NOMO-1 treated with DMSO at 0.1 percent for 48 hours (cell line): ENCODE measurements around the gene DGKD.

Experiments
- DNase-seq: peaks from one replicate; lab custom pipeline; 2025; ENCODE audit not compliant: unreplicated experiment; lab: John Stamatoyannopoulos, UW

Gene DGKD

DNA sequence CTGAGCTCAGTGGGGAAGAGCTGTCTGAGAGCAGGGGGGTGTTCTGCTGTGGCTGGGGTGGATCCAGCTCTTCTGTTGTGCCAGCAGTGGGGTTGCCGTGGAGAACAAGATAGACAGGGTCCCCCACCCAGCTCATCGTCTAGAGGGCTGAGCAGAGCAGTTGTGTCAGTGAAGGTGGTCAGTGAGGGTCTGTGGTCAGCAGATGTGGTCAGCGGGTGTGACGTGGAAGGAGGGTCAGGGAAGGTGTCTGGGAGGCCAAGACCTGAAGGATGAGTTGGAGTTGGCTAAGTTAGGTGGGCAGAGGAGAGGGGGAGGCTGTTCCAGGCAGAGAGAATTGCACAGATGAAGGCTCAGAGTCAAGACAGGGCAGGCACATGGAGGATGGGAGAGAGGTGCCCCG lies 103.1 kb downstream of the DGKD start:
- no peak for DNase-seq

DNA sequence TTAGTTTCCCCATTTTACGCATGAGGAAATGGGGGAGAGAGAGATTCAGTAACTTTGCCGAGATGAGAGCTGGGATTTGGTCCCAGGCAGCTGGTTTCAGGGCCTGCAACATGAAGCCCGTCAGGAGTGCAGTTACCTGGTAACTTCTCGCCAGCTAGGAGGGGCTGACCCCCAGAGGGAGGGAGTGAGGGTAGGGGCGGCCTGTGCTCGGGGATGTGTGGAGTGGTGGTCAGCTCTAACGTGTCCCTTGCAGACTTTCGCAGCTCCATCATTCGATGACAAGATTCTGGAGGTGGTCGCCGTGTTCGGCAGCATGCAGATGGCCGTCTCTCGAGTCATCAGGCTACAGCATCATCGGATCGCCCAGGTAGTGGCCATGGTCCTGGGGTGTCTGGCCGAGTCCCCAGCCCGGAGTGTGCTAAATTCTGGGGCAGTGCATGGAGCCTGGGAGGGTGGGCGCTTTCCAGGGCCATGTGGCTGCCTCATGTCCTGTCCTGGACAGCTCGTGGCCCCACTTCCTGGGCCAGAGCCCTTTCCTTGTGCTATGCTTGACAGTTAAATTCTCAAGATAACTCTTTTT lies 103.8 kb downstream of the DGKD start:
- no peak for DNase-seq

DNA sequence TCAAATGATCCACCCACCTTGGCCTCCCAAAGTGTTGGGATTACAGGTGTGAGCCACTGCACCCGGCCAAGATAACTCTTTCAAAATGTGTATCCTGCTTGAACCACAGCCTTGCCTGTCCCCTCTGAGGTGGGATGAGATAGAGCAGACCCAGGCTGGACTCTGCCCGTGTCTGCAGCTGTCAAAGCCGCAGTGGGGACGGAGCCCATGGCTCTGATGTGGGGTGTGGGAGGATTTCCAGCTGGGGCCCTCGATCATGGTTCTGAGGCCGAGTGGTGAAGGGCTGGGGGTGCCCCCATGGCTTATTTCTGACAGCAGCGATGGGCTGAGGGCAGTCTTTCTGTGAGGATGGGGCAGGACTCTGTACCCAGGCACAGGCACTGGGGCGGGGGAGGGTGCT lies 104.5 kb downstream of the DGKD start:
- no peak for DNase-seq

DNA sequence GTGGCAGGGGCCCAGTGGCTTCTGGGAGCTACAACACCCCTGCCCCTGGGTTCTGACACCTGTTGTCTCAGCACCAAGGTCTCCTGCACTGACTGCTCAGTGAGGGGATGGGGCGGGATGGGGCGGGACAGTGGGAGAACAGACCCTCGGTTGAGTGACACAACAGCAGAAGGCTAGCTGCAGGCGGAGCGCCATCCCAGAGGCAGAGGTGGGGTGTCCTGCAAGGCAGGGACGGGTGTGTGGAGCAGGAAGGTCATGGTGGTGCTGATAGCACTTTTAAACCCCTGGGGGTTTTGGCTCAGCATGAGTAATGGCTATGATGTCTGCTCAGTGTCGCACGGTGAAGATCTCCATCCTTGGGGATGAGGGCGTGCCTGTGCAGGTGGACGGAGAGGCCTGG lies 105.1 kb downstream of the DGKD start:
- DNase-seq: no peak

DNA sequence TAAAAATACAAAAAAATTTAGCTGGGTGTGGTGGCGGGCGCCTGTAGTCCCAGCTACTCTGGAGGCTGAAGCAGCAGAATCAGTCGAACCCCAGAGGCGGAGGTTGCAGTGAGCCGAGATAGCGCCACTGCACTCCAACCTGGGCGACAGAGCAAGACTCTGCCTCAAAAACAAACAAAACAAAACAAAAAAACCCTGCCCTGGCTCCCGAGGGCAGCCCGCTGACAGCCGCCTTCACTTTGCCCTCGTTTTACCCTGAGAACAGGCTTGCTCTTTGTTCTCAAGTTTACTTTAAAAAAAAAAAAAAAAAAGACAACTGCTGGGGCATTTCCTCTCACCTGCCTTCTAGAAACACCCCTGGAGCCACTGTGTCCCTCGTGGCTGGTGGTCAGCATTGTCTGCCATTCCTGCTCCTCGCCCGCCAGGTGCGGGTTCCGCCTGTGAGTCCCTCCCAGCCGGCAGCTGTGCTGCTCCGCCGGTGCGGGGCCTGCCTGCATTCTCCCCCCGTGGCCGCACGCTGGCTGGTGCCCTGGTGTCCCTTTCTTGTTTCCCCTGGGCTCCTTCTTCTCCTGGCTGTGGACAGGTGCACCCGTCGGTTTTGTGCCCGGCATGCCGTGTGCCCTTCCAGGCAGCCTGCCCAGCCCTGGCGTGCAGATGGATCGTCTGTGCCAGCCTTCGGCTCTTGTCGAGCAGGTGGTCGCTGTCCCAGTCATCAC lies 106.6 kb downstream of the DGKD start:
- no peak for DNase-seq

DNA sequence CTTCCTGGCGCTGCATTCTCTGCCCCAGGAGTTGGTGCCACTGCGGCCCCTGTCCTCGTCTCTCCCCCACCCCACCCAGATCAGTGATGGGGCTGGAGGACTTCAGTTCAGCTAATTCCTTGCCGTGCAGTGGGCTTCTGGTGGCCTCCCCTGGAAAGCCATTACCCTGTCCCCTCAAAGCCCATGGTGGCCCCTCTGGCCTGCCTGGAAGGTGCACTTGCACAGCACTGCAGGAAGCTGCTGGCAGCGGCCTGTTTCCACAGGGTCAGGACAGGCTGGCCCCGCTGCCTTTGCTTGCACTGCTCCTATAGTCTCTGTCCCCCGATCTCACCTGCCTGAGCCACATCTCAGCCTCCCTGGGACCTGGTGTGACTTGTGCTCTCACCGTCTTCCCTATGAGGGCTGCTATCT lies 107.2 kb downstream of the DGKD start:
- DNase-seq: no peak

DNA sequence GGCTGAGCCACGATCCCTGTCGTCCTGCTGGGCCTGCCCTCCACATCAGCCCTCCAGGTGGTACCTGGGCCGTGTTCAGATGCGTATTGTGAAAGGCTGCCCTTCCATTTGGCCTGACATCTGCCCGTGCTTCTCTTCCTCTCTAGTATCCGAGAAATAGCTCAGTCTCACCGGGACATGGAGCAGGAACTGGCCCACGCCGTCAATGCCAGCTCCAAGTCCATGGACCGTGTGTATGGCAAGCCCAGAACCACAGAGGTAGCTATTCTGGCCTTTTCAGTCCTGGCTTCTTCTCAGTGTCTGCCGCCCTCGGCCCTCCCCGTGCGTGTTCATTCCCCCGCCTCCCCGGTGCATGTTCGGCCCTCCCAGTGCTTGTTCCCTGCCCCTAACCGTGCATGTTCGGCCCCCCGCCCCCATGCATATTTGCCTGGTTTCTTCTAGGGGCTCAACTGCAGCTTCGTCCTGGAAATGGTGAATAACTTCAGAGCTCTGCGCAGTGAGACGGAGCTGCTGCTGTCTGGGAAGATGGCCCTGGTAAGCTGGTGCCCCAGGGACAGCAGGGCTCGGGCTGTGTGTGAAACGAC lies 108.0 kb downstream of the DGKD start:
- DNase-seq: no peak

DNA sequence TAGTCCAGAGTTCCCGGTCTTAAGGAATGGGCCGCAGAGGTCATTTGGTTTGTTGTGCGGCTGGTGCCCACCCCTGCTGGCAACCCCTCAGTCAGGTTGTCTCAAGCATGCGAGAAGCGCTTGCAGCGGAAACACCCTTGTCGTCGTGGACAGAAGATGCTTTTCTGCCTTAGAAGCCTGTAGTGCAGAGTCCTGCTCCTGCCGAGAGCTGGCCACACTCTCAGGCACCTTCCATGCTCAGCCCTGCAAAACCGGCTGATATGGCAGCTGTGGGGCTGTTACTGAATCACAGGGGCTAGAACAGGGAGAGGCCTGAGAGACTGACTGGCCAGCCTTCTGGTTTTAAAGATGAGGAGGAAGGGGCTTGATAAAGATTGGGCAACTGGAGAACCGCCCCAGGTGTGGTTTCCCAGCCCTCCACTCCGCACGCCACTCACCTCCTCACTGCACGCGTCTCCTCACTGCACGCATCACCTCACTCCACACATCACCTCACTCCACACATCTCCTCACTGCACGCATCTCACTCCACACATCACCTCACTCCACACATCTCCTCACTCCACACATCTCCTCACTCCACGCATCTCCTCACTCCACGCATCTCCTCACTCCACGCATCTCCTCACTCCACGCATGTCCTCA lies 108.7 kb downstream of the DGKD start:
- DNase-seq: no peak

DNA sequence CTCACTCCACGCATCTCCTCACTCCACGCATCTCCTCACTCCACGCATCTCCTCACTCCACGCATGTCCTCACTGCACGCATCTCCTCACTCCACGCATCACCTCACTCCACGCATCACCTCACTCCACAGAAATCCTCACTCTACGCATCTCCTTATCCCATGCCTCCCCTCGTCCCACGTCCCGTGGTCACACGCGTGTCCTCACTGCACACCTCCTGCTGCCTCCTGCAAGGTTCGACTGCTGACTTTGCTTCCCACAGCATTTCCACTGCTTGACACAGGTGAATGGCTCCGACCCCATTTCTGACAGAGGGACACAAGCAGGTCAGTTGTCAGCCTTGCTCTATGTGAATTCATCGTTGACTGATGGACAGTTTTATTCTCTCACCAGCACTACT lies 109.3 kb downstream of the DGKD start:
- no peak for DNase-seq

DNA sequence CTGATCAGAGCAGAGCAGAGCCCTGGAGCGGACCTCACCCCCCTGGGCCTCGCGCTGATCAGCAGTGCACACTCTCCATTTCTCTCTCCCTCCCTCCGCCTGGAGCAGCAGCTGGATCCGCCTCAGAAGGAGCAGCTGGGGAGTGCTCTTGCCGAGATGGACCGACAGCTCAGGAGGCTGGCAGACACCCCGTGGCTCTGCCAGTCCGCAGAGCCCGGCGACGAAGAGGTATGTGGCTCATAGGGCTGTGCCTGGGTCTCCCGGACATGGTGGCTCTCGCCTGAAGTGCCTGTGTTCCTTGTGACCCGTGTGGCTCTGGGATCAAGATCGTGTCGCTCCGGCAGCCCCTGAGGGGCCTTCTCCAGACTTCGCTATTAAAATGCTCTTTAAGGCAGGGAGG lies 109.8 kb downstream of the DGKD start:
- no peak for DNase-seq

DNA sequence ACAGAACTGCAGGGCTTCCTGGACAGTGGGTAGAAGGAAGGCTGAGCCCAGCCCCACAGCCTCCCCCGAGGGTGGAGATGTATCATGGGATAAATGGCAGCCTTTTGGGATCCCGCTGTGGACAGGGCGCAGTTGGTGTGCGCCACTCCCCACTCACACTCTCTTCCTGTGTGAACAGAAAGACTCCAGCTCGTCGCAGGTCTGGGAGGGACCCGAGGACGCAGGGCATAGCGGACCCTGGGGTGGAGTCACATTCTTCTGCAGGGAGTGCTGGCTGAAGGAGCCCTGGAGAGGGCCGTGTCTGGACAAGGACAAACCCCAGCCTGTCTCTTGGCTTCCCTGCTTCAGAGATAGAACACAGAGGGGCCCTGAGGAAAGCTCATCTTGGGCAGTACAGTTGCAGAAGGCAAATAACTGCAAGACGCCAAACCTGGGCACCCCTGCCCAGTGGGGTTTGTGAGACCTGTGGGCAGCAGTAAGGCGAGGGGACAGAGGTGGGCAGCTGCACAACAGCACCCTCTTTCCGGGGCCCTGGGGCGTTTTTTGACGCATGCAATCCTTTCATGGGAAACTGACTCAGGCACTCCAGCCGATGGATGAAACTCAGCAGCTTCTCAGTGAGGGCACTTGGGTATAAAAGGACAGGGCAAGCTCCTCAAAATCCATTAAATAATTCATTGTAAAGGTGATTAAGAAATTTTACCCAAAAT lies 110.4 kb downstream of the DGKD start:
- DNase-seq: no peak

DNA sequence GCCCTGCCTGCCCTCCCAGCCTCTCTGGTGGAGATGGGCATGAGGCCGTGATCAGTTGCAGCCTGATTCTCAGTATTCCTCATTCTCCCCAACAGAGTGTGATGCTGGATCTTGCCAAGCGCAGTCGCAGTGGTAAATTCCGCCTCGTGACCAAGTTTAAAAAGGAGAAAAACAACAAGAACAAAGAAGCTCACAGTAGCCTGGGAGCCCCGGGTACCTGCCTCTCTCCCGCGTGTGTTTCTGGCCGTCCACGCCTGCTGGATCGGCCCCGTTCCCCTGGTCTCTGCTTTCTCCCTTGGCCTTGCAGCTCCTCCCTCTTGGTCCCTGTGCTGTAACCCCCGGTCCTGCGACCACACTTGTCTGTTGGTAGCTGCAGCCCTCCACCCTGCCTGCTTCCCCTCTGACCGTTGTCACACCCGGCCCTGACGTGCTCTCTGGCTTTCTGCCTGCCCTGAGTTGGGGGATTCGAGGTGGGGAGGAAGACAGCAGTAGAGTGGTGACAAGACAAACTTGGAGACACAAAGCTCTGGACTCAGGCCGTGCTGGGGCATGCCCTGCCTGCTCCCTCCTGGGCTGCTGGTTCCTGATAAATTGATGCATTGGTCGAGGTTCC lies 112.8 kb downstream of the DGKD start:
- no peak for DNase-seq

DNA sequence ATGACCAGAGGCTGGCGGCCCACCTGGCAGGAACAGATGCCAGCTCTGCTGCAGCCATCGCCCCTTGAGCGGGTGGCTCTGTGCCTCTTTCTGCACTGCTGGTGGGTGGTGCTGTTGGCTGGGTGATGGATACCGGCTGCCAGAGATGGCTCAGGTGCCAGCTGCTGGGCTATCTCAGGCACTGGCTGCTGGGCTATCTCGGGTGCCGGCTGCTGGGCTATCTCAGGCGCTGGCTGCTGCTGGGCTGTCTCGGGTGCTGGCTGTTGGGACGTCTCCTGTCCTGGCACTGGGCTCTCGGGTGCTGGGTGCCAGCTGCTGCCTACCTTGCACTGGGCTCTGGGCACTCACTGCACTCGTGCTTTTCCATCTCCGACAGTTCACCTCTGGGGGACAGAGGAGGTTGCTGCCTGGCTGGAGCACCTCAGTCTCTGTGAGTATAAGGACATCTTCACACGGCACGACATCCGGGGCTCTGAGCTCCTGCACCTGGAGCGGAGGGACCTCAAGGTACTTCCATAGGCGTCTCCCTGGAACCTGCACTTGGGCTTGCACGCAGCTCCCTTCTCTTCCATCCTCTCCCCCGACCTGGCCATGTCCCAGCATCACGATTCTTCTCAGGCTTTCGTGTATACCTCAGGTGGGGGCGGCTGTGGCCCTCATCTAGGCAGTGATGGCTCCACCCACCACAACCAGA lies 113.9 kb downstream of the DGKD start:
- no peak for DNase-seq

DNA sequence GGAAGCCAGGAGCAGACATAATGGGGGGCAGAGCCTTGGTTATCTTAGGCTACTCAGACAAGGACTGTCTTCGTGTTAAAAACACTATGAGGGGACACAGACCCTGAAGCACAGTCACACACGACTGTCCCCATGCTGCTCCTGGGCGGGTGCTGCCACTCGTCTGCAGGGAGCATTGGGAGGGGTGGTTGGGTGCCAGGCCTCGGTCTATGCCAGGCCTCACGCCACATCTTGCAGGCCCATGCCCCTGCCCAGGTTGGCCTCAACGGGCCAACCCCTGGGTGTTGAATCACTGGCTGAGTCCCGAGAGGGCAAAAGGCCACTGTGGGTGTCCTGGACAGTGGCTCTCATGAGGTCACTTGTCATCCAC lies 114.4 kb downstream of the DGKD start:
- no peak for DNase-seq

DNA sequence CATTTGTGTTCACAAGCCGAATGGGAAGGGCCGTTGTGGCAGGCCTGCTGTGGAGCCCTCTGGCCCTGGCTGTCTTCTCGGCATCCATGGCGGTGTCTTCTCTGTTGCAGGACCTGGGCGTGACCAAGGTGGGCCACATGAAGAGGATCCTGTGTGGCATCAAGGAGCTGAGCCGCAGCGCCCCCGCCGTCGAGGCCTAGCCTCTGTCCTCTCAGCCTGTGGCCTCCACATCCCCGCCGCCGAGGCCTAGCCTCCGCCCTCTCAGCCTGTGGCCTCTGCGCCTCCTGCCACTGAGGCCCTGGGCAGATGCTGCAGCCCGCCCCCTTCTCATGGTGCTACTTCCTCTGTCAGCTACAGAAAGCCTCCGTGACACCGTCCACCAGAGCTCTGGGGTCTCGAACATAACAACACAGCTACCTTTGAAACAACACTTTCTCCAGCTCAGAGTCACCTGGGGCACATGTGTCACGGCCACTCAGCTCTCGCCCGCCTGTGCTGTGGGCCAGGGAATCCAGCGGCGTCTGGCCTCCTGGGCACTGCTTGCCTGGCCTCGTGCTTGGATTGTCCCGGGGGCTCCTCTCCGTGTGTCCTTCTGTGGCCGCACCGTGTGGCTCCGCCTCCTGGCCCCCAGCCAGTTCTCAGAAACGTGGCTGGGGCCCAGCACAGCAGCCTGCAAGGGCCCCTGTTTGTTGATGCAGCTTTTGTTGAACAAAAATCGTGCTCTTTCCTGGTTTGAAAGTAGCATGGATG lies 115.1 kb downstream of the DGKD start:
- no peak for DNase-seq

DNA sequence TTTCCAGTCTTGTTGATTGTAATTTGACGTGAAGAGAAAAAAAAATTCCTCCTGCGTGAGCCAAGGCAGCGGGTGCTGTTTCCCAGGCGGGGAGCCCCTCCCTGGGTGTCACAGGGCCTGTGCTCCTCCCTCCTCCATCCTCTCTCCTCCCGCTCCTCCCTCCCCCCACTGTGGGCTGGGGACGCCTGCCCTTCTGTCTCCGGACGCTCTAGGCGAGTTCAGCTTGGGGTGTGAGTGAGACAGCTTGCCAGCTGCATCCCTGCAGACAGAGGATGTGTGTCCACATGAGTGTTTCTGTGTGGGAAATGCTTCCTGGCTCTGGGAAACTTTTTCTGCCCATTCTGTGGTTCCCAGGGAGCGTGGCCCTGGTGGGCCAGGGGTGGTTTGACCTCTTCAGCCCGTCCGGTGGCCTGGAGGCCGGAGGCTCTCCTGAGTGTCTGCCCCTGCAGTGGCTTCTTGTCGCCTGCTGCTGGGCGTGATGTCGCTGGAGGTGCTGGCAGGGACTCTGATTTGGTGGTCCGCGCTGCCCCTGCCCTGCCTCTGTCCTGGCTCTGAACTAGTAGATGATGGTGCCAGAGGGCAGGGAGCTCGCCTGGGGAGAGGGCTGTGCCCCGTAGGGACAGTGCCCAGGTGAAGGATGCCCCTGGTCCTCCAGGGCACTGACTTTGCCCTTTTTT lies 115.9 kb downstream of the DGKD start:
- no peak for DNase-seq

DNA sequence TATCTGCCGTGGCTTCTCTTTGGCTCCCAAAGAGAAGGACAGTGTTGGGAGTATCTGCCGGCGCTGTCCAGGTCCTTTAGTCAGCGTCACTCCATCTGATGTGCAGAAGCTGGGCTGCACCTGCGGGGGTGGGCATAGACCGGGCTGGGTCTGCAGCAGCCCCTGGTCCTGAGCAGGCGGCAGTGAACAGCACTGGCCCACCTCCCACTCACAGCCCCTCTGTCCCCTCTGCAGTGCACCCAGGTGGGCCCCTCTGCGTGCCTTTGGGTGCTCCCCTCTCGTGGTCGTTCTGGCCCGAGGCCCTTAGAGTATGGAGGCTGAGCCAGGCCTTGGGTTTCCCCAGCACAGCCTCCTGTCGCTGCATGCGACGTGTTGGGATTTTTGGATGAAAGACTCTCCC lies 116.5 kb downstream of the DGKD start:
- no peak for DNase-seq

DNA sequence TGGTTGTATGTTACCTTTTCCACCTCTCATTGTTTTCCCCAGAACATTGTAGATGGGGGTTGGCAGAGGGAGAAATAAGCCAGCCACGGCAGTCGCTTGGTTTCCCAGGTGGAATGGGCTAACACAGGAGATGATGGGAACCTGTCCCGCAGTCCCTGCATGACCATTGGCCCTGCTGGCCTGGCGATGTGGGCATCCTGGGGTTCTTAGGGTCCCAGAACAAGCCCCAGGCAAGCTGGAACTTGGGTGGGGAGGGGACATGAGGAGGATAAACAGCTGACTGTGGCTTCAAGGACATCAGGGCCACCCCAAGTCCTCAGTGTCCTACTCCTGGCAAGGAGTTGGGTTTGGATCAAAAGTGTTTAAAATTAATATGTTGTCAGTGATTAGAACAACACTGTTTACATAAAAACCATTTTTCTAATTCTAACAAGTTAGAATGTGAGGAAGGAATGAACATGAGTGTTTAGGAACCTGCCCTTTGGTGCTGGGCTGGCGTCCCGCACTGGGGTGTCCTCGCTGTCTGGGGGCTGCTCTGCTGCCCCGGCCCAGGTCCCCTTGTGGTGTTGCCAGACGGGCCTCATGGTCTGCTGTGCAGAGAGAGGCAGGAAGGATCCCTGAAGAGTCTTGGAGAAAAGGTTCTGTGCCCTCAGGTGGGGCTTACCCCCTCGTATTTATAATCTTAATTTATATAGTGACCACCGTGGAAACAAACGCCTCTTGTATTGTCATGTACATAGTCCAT lies 117.2 kb downstream of the DGKD start:
- no peak for DNase-seq

DNA sequence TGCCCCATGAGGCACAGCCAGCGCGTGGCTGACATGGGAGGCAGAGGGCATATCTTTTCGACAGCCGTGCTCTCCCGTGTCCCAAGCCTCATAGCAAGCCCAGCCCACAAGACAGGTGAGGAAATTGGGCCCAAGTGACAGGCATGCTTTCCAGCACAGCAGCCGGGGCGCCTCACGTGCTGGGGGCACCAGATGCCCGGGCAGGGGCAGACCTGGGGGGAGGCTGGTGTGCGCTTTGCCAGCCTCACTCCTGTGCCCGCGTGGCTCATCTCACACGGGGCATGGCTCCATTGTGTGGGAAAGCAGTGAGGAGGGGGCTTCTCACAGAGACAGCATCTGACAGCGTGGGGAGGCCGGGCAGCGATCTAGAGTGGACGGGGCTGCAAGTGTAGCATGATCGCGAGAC lies 119.1 kb downstream of the DGKD start:
- no peak for DNase-seq
